Adrenal gland (tissue), 12 donors: ENCODE data around the gene INPP4B. TPM values are rescaled to one million over a fixed set of nuclear protein-coding genes. Genes with fewer than 3 reads are reported as not detected.
A peak's percentile ranks its signal among the peaks of the same experiment; 100 is the strongest.

ENCODE experiments used
- DNase-seq, 7 donors: peaks; one replicate each; pipeline ENCODE4 v3.0.0-alpha.2; 2019 to 2020
- H3K27ac ChIP-seq, 5 donors: fragments of 200-600 bp; sonication (generic) in 4 of 5; 1 replicate in 3 of 5; 2 replicates in 2 of 5; pipeline versions ENCODE4 v1.5.1 to v1.8.0; 2016 to 2020; ENCODE audit warnings: mild to moderate bottlenecking in 1 of 5
- H3K27me3 ChIP-seq: fragments of 200-600 bp; 2 replicates; pipeline ENCODE4 v1.8.0; 2021
- H3K36me3 ChIP-seq, 2 donors: fragments of 200-600 bp; replicated peaks in 1 of 2; 1 replicate in 1 of 2; 2 replicates in 1 of 2; pipeline versions ENCODE4 v1.5.1 to v1.8.0; 2018 to 2022
- H3K4me1 ChIP-seq, 2 donors: fragments of 200-600 bp; replicated peaks in 1 of 2; 1 replicate in 1 of 2; 2 replicates in 1 of 2; pipeline versions ENCODE4 v1.5.1 to v1.8.0; 2018 to 2021
- H3K4me3 ChIP-seq, 4 donors: fragments of 200-600 bp; sonication (generic) in 3 of 4; one replicate each; pipeline ENCODE4 v1.5.1; 2016 to 2018
- H3K9me3 ChIP-seq, 3 donors: fragments of 200-600 bp; sonication (generic) in 1 of 3; replicated peaks in 1 of 3; 1 replicate in 2 of 3; 2 replicates in 1 of 3; pipeline versions ENCODE4 v1.5.1 to v1.8.0; 2016 to 2021
- CTCF ChIP-seq, 6 experiments: fragments of 450-650 bp in 4 of 6; fragments of 200-600 bp in 2 of 6; sonication (generic) in 1 of 6; IDR thresholded peaks; 1 replicate in 5 of 6; 2 replicates in 1 of 6; pipeline versions ENCODE4 v1.5.1 to v1.8.0; 2016 to 2021; ENCODE audit warnings: antibody characterized with exemption in 6 of 6, mild to moderate bottlenecking in 2 of 6, moderate library complexity in 1 of 6
- POLR2A ChIP-seq, 2 donors: fragments of 450-650 bp; IDR thresholded peaks; one replicate each; pipeline ENCODE4 v1.6.1; 2017; ENCODE audit warnings: antibody characterized with exemption in 2 of 2, mild to moderate bottlenecking in 2 of 2, moderate library complexity in 1 of 2
- WGBS, 4 donors: extraction: QIAGEN DNeasy Blood & Tissue Kit in 2 of 4; methylation state at CpG; one replicate each; pipeline versions ENCODE4 v1.1.5 to v1.1.7; 2013 to 2017; 5-methylcytosine and 5-hydroxymethylcytosine counted together
- intact Hi-C, 2 donors: fragments of 100-400 bp; cut with DNase I; formaldehyde crosslinking; loops; one replicate each; pipeline versions ENCODE4 v1.14.1 to v1.15.0; 2022 to 2023
- polyA plus RNA-seq, 3 donors: library from polyadenylated mRNA; stranded (reverse); fragments of 200-250 nt in 2 of 3; fragments of 350-450 nt in 1 of 3; fragmentation: Illumina TruSeq in 1 of 3; extraction: RNeasy Lipid Tissue Mini Kit (QIAGEN cat#74804) in 1 of 3; gene quantifications; one replicate each; pipeline ENCODE4 v1.2.3, GENCODE V29; 2013 to 2014
- total RNA-seq, 9 donors: library from RNA; depleted of rRNA in 4 of 9; stranded (reverse); fragments of >200 nt in 4 of 9; fragments of 120-200 nt in 1 of 9; fragmentation: NEBNext Ultra II Directional in 1 of 9; extraction: Animal tissue kit (Norgen Biotek cat#: 25700) in 1 of 9; gene quantifications; one replicate each; pipeline versions ENCODE4 v1.1.0 to v1.2.4, GENCODE V29; 2013 to 2023
- donor health status: healthy with polysubstance abuse.
- donor health status: Bipolar disorder and iron deficiency.
- donor health status: DM: yes; HTN: yes; CAD: no.
- donor health status: DM: no; HTN: no; CAD: no.
- donor health status: DM: no; HTN: no; CAD: no.
- donor health status: DM: yes; HTN: yes; CAD: no.

Gene INPP4B
- total and polyA plus RNA-seq, 12 donors: 2.2 to 21.6 (median 11.8) TPM

GRCh38 chr4:142566243-142566642 is 279.9 kb downstream of the INPP4B start:
- DNase-seq: no peak
- H3K27me3 ChIP-seq: no peaks in the 10 kb centered on the region
- peak overlapping the region in 1 of 4 donors; percentile 23 for H3K4me3 ChIP-seq
- intact Hi-C loops: no loop called here
- H3K27ac ChIP-seq: peak overlapping the region in 3 of 5 donors; percentile 15 to 67 (median 26)
- no peaks in the 10 kb centered on the region for H3K9me3 ChIP-seq
- TF ChIP-seq POLR2A (IDR thresholded peaks at IDR 0.05): no peak
- no peak for TF ChIP-seq CTCF (IDR thresholded peaks at IDR 0.05)
- H3K4me1 ChIP-seq: peaks cover 0 to 15% of the 10 kb centered on the region in 2 donors
- no peaks in the 10 kb centered on the region for H3K36me3 ChIP-seq

GRCh38 chr4:142565771-142566170 is 280.3 kb downstream of the INPP4B start:
- DNase-seq: no peak

GRCh38 chr4:142563682-142564291 is 282.3 kb downstream of the INPP4B start:
- H3K4me1 ChIP-seq: peaks cover 0 to 15% of the 10 kb centered on the region in 2 donors
- no peaks in the 10 kb centered on the region for H3K9me3 ChIP-seq
- no peaks in the 10 kb centered on the region for H3K27me3 ChIP-seq
- H3K36me3 ChIP-seq: no peaks in the 10 kb centered on the region
- intact Hi-C loops: no loop called here
- no peak for TF ChIP-seq POLR2A (IDR thresholded peaks at IDR 0.05)
- H3K4me3 ChIP-seq: no peak overlapping the region
- no peak for DNase-seq
- H3K27ac ChIP-seq: no peak overlapping the region
- 85 to 93% (median 93%) methylated on average over 6 of the region's 6 CpGs for WGBS, 4 donors

More at GRCh38 chr4:142565771-142566170, 280.3 kb downstream of the INPP4B start:
- H3K4me3 ChIP-seq: peak overlapping the region in 1 of 4 donors; percentile 23
- H3K9me3 ChIP-seq: no peaks in the 10 kb centered on the region
- peaks cover 0 to 15% of the 10 kb centered on the region in 2 donors for H3K4me1 ChIP-seq
- intact Hi-C loops: no loop called here
- H3K27me3 ChIP-seq: no peaks in the 10 kb centered on the region
- peak overlapping the region in 3 of 5 donors; percentile 15 to 67 (median 26) for H3K27ac ChIP-seq
- 44 to 59% (median 48%) methylated on average over 7 of the region's 7 CpGs for WGBS, 4 donors
- TF ChIP-seq POLR2A (IDR thresholded peaks at IDR 0.05): no peak
- TF ChIP-seq CTCF (IDR thresholded peaks at IDR 0.05): no peak
- no peaks in the 10 kb centered on the region for H3K36me3 ChIP-seq

- no peak for DNase-seq
- WGBS, 4 donors: 94 to 98% (median 96%) methylated on average over 4 of the region's 4 CpGs
- Histone ChIP-seq H3K9me3 (no peaks in the 10 kb centered on the region), H3K36me3 (no peaks in the 10 kb centered on the region), H3K27ac (no peak overlapping the region), H3K4me3 (no peak overlapping the region), H3K4me1 (no peaks in the 10 kb centered on the region), H3K27me3 (no peaks in the 10 kb centered on the region)
- no peak for TF ChIP-seq POLR2A (IDR thresholded peaks at IDR 0.05)
- TF ChIP-seq CTCF (IDR thresholded peaks at IDR 0.05): no peak
- intact Hi-C loops: no loop called here
Measured at GRCh38 chr4:142559986-142560385, 286.1 kb downstream of the INPP4B start.

GRCh38 chr4:142558851-142559250 is 287.2 kb downstream of the INPP4B start:
- Histone ChIP-seq H3K27ac (no peak overlapping the region), H3K4me3 (no peak overlapping the region), H3K4me1 (no peaks in the 10 kb centered on the region), H3K27me3 (no peaks in the 10 kb centered on the region), H3K36me3 (no peaks in the 10 kb centered on the region), H3K9me3 (no peaks in the 10 kb centered on the region)
- TF ChIP-seq POLR2A (IDR thresholded peaks at IDR 0.05) (no peak), CTCF (IDR thresholded peaks at IDR 0.05) (no peak)
- DNase-seq: no peak
- 62 to 77% (median 71%) methylated on average over 4 of the region's 4 CpGs for WGBS, 4 donors
- intact Hi-C loops: no loop called here
